Stimulated activated CD8-positive, alpha-beta memory T cell treated with anti-CD3 and anti-CD28 coated beads, Interleukin-15, amount 100 ng/mL, for 4 hours (primary cell): ENCODE data around the gene FREY1.
A peak's percentile ranks its signal among the peaks of the same experiment; 100 is the strongest.

ENCODE experiments used
- DNase-seq, 2 donors: peaks; one replicate each; pipeline ENCODE4 v3.0.0-alpha.2; 2020; ENCODE audit warnings: low read depth in 2 of 2

Gene FREY1

DNA sequence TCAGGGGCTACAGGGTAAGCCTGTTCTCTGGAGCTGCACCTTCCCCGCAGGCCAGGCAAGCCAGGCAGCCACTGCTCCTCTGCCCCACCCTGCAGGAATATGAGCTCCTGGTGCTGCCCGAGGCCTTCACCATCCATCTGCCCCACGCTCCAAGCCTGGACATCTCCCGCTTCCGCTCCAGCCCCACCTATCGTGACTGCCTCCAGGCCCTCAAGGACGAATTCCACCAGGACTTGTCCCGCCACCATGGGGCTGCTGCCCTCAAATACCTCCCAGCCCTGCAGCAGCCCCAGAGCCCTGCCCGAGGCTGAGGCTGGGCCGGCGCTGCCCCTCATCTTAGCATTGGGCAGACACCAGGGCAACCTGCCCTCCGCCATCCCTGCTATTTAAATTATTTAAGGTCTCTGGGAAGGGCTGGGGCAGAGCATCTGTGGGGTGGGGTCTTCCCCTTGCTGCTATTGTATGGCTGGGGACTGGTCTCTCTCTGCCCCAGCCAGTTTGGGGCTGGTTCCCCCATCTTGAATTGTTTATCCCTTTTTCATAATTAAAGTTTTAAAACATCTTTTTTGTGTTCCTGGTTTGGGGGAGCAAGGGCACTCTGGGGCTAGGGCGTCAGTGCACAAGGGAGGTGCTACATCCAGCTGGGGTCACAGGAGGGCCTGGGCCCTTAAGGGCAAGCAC is 21.6 kb upstream of the FREY1 start:
- no peak for DNase-seq

DNA sequence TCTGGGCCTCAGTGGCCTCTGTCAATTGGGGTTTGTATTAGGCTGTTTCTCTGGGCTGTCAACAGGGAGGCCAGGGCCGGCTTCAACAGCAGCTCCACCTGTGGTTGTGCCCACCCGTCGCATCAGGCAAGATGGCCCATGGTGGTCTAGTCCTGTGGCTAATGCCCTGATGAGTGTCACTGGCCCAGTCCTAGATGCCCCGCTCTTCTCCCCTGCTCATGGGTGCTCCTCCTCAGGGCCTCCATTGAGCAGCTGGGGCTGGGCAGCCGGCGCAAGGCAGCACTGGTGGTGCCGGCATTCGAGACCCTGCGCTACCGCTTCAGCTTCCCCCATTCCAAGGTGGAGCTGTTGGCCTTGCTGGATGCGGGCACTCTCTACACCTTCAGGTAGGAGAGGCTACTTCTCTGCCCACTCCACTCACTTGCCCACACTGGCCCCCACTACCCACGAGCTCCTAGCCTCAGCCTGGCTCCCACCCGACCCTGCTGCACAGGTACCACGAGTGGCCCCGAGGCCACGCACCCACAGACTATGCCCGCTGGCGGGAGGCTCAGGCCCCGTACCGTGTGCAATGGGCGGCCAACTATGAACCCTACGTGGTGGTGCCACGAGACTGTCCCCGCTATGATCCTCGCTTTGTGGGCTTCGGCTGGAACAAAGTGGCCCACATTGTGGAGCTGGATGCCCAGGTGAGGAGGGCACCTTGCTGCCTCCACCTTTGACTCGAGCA is 20.8 kb upstream of the FREY1 start:
- no peak for DNase-seq

DNA sequence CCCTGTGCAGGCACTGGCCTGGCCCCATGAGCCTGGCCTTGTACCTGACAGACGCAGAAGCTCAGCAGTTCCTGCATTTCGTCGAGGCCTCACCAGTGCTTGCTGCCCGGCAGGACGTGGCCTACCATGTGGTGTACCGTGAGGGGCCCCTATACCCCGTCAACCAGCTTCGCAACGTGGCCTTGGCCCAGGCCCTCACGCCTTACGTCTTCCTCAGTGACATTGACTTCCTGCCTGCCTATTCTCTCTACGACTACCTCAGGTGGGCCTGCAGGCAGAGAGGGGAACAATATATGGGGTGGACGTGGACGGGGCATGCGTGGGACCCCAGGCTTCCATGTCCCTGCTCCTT is 20.2 kb upstream of the FREY1 start:
- no peak for DNase-seq

DNA sequence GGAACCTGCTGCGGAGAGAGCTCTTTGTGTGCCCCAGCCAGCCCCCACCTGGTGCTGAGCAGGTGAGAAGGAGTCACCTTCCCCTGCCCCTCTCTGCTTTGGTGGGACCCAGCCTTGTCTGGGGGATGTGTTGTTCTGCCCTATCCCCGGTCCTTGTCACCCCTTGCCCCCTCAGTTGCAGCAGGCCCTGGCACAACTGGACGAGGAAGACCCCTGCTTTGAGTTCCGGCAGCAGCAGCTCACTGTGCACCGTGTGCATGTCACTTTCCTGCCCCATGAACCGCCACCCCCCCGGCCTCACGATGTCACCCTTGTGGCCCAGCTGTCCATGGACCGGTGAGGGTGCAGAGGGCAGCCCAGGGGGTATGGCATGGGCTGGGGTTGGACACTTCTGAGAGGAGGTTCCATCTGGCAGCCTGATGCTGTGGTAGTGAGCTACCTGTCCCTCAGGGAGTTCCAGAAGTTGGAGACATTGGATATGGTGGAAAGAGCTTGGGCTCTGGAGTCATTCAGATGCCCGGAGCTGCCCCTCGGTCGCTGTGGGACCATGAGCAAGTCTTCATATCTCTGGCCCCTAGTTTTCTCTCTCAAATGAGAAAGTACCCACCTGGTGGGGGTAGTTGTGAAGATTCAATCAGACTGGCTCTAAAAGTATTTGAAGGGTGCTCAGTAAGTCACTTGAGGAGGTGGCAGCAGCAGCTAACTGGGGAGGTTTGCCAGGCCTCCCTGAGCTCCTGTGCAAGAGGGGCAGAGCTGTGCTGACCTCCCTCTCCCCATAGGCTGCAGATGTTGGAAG is 19.7 kb upstream of the FREY1 start:
- no peak for DNase-seq

DNA sequence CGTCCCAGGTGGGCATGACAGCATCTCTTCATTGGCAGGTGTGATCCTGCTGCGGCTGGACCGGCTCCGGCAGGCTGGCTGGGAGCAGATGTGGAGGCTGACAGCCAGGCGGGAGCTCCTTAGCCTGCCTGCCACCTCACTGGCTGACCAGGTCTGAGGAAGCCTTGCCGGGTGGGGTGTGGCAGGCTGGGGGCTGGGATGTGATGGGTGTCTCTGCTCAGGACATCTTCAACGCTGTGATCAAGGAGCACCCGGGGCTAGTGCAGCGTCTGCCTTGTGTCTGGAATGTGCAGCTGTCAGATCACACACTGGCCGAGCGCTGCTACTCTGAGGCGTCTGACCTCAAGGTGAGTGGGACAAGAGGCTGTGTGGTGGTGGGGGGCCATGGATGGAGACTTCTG is 18.9 kb upstream of the FREY1 start:
- no peak for DNase-seq

DNA sequence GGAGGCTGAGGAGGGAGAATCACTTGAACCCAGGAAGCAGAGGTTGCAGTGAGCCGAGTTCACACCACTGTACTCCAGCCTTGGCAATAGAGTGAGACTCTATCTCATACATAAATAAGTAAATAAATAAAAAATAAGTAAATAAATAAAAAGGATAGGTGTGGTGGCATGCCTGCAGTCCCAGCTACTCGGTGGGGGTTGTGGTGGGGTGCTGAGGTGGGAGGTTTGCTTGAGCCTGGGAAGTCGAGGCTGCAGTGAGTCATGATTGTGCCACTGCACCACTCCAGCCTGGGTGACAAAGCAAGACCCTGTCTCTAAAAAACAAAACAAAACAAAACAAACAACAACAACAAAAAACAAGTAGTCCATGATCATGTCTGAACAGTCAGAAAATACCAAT is 18.5 kb upstream of the FREY1 start:
- no peak for DNase-seq

DNA sequence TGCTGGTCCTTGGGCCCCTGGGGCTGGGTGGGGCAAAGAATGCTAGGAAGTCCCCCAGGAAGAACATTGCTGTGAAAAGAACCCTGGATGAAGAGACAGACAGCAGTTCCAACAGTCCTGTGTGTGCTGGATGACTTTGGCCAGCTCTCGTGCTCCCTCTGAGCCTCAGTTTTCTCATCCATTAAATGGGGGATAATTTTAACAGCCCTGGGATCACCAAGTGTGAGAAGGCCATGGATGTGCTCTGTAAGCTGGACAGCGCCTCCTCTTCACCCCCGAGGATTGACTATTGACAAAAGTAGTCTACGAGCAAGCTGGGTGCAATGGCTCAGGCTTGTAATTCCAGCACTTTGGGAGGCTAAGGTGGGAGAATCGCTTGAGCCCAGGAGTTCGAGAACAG is 17.9 kb upstream of the FREY1 start:
- DNase-seq, result no peak

DNA sequence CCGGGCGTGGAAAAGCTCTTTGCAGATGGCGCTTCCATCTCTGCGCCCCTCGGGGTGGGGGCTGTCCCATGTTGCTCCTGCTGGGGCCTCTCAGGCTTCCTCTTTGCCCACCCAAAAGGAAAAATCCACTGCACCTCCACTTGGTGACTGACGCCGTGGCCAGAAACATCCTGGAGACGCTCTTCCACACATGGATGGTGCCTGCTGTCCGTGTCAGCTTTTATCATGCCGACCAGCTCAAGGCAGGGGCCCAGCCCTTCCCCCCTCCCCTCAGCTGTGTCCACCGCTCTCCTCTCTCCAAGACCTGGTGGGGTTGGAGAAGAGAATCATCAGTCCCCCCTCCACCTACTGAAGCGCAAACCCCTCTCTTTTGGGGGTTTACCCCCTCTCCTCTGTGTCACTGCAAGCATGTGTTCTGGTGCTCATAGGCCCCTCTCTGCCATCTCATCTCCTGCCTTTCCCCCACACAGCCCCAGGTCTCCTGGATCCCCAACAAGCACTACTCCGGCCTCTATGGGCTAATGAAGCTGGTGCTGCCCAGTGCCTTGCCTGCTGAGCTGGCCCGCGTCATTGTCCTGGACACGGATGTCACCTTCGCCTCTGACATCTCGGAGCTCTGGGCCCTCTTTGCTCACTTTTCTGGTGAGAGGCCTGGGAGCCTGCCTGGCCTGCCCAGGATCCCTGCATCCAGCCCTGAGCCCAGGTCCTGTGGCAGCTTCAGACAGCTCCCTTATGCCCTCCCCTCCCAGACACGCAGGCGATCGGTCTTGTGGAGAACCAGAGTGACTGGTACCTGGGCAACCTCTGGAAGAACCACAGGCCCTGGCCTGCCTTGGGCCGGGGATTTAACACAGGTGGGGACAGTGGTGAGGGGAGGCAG is 17.2 kb upstream of the FREY1 start:
- no peak for DNase-seq

DNA sequence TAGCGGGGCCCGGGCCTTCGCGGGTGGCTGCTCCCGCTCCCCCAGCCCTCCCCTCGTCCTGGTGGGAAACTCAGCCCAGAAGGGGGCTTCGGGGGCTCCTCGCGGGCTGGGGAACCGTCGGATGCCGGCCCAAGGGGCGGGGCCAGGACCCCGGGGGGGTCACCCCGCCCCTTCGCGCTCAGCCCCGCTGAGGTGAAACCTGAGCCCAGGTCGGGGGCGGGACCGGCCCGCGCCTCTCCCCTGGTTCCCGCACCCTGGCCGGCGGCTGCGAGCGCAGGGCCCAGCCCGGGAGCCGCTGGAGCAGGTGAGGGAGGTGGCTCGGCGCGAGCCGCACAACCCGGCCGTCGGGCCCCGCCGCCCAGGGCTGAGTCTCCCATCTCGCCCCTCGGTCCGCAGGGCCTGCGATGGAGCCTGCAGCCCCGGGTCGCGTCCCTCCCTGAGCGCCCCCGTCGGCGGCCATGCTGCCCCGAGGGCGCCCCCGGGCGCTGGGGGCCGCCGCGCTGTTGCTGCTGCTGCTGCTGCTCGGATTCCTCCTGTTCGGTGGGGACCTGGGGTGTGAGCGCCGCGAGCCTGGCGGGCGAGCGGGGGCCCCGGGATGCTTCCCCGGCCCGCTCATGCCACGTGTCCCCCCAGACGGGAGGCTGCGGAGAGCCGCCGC is 15.5 kb upstream of the FREY1 start, which contains the start of gene LARGE2:
Gene LARGE2, plus strand, starts transcription at position 232 of the 658 bp plus-strand sequence. Its CDS starts 227 bp downstream, at position 459.
- no peak for DNase-seq

DNA sequence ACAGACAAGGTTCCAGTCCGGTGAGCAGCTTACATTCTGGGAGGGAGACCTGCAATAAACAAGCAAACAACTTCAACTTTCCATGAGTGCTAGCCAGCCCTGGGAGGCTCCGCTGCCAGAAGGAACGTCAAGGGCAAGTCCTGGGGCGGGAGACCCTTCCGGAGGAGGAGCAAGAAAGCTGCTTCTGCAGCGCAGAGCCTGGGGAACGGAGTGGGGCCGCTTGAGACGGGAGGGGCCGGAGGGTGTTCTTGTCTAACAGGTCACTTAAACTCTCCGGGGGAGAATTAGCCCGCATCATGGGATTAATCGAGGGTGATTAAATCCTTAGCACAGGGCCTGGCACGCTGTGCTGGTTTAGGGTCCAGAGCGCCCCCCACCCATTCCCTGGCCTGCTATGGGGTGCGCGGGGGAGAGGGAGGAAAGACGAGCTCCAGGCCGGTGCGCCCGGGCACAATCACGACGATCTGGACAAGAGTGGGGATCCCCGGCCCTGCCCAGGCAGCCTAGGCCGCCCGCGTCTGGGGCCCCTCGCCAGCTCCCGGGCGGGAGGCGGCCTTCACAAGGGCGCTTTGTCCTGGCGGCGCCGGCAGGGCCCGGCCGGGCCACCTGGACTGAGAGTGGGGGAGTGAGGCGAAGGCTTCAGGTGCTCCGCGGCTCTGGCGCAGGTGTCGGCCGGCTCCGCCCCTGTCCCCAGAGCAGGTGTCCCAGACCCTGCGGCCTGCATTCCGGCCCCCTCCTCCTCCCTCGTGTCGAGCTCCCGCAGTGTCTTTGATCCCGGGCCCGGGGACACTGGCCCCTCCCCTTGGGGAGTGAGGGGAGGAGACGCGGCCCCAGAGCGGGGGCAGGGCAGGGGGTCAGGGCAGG is 14.7 kb upstream of the FREY1 start:
- no peak for DNase-seq

DNA sequence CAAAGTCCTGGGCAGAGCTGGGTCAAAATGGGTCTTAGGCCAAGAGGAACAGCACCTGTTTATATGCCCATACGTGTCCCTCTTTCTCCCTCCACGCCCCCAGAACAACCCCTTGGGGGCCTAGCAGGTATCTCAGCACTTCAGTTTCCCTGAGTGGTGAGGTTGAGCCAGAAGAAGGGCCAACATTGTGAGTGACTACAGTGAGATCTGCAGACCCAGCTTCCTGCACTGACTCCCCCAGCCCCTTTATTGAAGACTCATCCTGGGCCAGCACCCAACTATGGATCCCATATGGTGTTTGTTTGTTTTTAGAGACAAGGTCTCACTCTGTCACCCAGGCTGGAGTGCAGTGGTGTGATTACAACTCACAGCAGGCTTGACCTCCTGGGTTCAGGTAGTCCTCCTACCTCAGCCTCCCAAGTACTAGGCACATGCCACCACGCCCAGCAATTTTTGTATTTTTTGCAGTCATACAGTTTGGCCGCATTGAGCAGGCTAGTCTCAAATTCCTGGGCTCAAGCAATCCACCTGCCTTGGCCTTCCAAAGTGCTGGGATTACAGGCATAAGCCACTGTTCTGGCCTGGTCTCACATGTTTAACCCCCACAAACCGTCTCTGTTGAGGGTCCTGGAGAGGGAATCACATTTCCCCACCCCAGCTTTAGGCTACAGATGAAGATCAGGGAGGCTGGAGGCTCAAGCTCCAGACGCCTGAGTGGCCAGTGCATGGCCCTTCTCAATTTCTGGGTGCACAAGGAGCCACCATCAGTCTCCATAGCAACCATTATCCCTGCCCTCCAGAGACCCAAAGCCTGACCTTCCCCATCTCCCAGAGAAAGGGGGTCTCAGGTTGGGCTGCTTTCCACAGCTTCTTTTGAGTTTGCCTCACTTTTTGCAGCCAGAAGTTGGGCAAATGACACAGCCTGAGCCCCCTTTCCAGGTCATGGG is 13.7 kb upstream of the FREY1 start:
- DNase-seq, result no peak

DNA sequence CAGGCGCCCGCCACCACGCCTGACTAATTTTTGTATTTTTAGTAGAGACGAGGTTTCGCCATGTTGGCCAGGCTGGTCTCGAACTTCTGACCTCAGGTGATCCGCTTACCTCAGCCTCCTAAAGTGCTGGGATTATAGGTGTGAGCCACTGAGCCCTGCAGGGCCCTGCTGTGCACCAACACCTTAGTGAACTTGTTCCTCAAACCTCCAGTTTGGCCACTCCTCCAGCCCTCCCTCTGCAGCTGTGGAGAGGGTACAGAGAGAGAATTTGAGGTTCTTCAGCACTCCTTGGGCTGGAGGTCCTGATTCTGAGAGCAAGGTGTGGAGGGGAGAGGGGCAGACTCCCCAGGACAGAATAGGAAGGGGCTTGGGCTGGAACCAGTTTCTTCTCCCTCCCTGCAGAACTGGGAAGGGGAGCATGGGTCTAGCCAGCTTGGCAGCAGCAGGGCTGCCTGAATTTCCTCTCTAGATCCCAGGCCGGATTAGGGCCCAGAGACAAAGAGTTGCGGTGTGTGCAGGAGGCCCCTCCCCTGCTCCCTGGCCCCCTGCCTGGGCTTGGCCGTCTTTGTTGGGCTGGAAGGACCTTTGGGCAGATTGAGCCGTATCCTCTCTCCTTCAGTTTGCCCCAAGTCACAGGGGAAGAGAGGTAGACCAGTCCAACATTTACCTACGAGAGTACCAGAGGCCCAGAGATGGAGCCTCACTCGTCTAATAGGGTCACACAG is 12.9 kb upstream of the FREY1 start:
- DNase-seq, result no peak

DNA sequence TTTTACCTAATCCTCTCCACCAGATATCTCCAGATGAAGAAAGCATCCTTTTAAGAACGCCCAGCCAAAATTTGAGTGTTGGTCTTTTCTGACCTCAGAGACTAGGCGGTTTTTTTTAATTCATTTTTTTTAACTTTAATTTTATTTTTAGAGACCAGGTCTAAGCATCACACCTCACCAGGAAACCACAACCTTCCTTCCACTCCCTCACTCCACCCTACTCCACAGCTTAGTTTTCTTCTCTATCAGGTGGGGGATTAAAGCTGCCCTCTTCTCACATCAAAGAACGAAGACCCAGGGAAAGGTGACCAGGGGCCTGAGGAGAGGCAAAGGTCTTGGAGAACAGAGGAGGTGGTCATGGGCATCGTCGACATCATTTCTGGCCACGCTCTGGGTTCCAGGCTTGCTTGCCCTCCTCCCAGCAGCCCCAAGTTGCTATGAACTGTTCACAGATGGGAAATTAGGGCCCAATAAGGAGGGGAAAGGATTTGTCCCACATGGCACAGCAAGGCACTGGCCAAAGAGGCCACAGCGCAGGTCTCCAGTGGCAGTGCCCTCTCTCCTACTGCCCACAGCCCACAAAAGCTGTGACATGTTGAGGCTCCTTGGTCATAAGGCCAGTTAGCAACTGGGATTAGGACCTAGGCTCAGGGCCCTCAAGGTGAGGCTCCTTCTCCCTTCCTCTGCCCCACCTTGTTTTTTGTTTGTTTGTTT is 12.0 kb upstream of the FREY1 start:
- no peak for DNase-seq

DNA sequence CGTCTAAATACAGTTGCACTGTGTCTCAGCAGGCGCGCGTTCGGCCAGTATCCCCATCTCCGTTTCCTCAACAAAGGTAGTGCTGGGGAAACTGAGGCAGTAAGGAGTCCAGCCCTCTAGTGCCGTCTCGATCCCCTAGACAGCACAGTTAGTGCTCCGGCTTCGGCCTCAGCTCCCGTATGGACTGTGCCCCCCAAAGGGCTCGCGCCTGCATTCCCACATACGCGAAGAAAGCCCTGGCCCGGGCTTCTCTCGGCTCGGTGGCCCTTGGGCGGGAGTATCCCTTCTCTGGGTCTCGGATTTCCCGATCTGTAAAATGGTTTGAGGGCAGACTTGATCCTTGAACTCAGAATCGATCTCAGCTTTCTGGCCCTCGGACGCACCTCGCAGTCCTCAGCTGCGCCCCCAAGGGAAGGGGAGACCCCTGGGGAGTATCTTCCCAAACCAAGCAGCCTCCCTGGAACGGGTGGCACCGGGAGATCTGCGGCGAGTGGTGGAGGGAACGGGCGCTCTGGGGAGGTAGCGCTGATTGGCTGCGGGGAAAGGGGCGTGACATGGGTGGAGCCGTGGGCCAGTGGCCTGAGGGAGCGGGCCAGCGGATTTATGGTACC is 11.4 kb upstream of the FREY1 start:
- DNase-seq, result peak; percentile 12 to 32

DNA sequence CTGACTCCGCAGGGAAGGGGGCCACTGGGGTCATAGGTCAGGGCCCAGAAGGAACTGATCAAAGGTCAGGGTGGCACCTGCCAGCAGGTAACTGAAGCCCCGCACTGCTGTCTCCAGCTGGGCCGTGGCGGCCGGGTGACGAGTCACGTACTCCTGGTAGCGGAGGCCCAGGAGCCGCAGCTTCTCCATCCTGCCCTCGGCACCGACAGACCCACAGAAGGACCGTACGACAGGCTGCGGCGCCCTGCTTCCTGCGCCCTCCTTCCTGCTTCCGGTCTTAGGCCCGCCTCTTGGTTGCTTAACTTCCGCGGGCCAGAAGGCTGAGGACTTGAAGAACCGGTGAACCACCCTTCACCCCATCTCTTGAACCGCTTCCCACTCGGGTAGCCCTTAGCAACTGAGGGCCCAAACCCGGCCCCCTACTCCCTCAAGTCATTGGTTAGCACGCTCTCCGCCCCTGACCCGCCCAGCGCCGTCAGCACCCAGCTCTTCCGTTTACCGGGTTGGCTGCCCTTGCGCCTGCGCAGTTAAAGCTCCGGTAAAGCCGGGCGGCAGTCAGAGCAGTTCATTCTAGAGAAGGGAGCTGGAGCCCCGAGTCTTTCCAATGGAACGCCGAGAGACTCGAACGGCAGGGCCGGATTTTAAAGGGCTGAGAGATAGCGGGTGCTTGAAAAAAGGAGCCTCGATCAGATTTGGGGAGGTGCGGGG is 10.7 kb upstream of the FREY1 start, which contains the start of gene PEX16:
Gene PEX16, minus strand, starts transcription at position 255 of the 708 bp plus-strand sequence. Its CDS starts 66 bp downstream, at position 189.
- peak; percentile 88 to 94 for DNase-seq

DNA sequence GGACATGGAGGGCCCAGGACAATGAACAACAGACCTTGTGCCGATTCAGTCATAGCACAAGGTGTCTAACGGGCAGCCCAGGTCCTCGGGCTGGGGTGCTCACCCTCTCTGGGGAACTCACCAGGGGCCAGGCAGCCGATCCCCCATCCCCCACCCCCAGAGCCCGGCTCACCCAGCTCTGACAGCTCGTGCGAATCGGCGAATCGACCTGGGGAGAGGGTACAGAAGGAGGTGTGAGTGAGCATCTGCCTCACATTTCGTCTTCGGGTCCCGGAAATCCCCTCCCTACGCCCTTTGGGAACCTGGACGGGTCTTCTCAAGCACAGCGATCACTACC is 10.2 kb upstream of the FREY1 start:
- DNase-seq, result no peak

DNA sequence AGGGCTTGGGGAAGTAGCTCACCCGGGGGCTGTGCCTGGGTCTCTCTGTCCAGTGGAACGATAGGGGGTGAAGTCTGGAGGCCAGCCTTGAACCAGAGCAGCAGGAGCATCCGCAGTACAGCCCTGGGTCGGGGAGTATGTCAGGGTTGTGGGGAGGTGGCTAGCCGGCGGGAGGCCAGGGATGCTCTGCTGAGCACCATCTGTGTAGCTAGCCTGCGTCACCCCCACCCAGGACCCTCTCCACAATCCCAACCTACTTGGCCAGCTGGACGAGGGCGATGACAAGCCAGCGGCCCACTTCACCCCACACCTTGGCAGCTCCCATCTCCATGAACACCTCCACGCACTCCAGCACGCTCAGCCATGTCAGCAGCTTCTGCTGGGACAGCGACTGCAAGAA is 8.4 kb upstream of the FREY1 start:
- DNase-seq, result no peak
